HepG2 (cell line): ENCODE measurements around the gene SH2D3C. TPM values are rescaled to one million over a fixed set of nuclear protein-coding genes. Genes with fewer than 3 reads are reported as not detected.

Source experiments
- ATM ChIP-seq: fragments of 450-650 bp; IDR thresholded peaks from 2 replicates; pipeline ENCODE4 v1.7.1; 2017; ENCODE audit warnings: mild to moderate bottlenecking, borderline replicate concordance
- GABPA ChIP-seq, 2 experiments: IDR thresholded peaks; 2 replicates each; pipeline ENCODE4 v1.6.1; 2011 to 2016; ENCODE audit warnings: low read depth in 2 of 2, low read length in 1 of 2, missing biosample characterization in 1 of 2, missing genetic modification characterization in 1 of 2
- HNF1B ChIP-seq: sonication (generic); formaldehyde crosslinking; IDR thresholded peaks from 2 replicates; pipeline ENCODE4 v1.5.1; 2020; ENCODE audit warnings: mild to moderate bottlenecking, moderate library complexity, missing genetic modification reagents
- HNF4A ChIP-seq: sonication (generic); formaldehyde crosslinking; IDR thresholded peaks from 2 replicates; pipeline ENCODE4 v1.4.0; 2020; ENCODE audit warnings: missing genetic modification reagents
- HNF4G ChIP-seq, 2 experiments: sonication (generic) in 1 of 2; formaldehyde crosslinking in 1 of 2; IDR thresholded peaks; 2 replicates each; pipeline versions ENCODE4 v1.4.0 to v1.6.1; 2011 to 2020; ENCODE audit warnings: borderline replicate concordance in 2 of 2, low read depth in 2 of 2, mild to moderate bottlenecking in 2 of 2, low read length in 1 of 2, missing genetic modification reagents in 1 of 2, moderate library complexity in 1 of 2
- KDM5B ChIP-seq: sonication (generic); formaldehyde crosslinking; IDR thresholded peaks from 2 replicates; pipeline ENCODE4 v1.4.0; 2020; ENCODE audit warnings: missing genetic modification reagents, mild to moderate bottlenecking, borderline replicate concordance
- MTA3 ChIP-seq: sonication (generic); formaldehyde crosslinking; IDR thresholded peaks from 2 replicates; pipeline ENCODE4 v1.4.0; 2020; ENCODE audit warnings: missing genetic modification reagents
- SALL1 ChIP-seq: sonication (generic); formaldehyde crosslinking; IDR thresholded peaks from 2 replicates; pipeline ENCODE4 v1.8.0; 2022; ENCODE audit warnings: mild to moderate bottlenecking, missing genetic modification reagents
- SMC3 ChIP-seq: IDR thresholded peaks from 2 replicates; pipeline ENCODE4 v1.6.1; 2011; ENCODE audit warnings: low read length, improper control_type of control experiment
- TFDP1 ChIP-seq: IDR thresholded peaks from 2 replicates; pipeline ENCODE4 v1.6.1; 2016; ENCODE audit warnings: missing compliant biosample characterization, missing genetic modification reagents, borderline replicate concordance
- ZBTB7A ChIP-seq: sonication (generic); formaldehyde crosslinking; IDR thresholded peaks from 2 replicates; pipeline ENCODE4 v1.8.0; 2022; ENCODE audit warnings: mild to moderate bottlenecking, missing genetic modification reagents
- ZNF274 ChIP-seq: sonication (generic); formaldehyde crosslinking; IDR thresholded peaks from 2 replicates; pipeline ENCODE4 v1.5.1; 2020; ENCODE audit warnings: mild to moderate bottlenecking, missing genetic modification reagents
- ZNF773 ChIP-seq: sonication (generic); formaldehyde crosslinking; IDR thresholded peaks from 2 replicates; pipeline ENCODE4 v1.4.0; 2020; ENCODE audit warnings: missing genetic modification reagents, borderline replicate concordance
- polyA plus RNA-seq, 8 experiments: library from polyadenylated mRNA; depleted of rRNA in 3 of 8; stranded (reverse) in 7 of 8; unstranded in 1 of 8; fragments of >200 nt; fragmentation: Illumina TruSeq in 4 of 8; extraction: Trizol in 4 of 8; gene quantifications; 2 replicates each; pipeline versions ENCODE4 v1.2.1 to v1.2.3, GENCODE V29; 2011 to 2016; ENCODE audit warnings: low read depth in 4 of 8, missing spikeins in 1 of 8, mixed read lengths in 1 of 8; ENCODE audit not compliant: insufficient read depth in 1 of 8
- total RNA-seq, 5 experiments: library from RNA; depleted of rRNA; stranded (reverse); fragments of >200 nt; fragmentation: Illumina TruSeq; extraction: Trizol; gene quantifications; 2 replicates each; pipeline ENCODE4 v1.2.3, GENCODE V29; 2016; ENCODE audit warnings: low read depth in 1 of 5
- TF ChIP-seq, protein P1 (sequence below): sonication (generic); formaldehyde crosslinking; IDR thresholded peaks from 2 replicates; pipeline ENCODE4 v1.5.0; 2020; ENCODE audit warnings: mild to moderate bottlenecking, missing genetic modification reagents, moderate library complexity
- TF ChIP-seq, protein P2 (sequence below): sonication (generic); formaldehyde crosslinking; IDR thresholded peaks from 2 replicates; pipeline ENCODE4 v1.5.0; 2020; ENCODE audit warnings: mild to moderate bottlenecking, missing genetic modification reagents, borderline replicate concordance
- TF ChIP-seq, protein P3 (sequence below): sonication (generic); formaldehyde crosslinking; IDR thresholded peaks from 2 replicates; pipeline ENCODE4 v1.5.0; 2020; ENCODE audit warnings: mild to moderate bottlenecking, missing genetic modification reagents, borderline replicate concordance

The SH2D3C gene
- total and polyA plus RNA-seq, 2 of the 13 experiments (the other 11 are each of a cell fraction or from before 2014, with no cell fraction given), result not detected

DNA sequence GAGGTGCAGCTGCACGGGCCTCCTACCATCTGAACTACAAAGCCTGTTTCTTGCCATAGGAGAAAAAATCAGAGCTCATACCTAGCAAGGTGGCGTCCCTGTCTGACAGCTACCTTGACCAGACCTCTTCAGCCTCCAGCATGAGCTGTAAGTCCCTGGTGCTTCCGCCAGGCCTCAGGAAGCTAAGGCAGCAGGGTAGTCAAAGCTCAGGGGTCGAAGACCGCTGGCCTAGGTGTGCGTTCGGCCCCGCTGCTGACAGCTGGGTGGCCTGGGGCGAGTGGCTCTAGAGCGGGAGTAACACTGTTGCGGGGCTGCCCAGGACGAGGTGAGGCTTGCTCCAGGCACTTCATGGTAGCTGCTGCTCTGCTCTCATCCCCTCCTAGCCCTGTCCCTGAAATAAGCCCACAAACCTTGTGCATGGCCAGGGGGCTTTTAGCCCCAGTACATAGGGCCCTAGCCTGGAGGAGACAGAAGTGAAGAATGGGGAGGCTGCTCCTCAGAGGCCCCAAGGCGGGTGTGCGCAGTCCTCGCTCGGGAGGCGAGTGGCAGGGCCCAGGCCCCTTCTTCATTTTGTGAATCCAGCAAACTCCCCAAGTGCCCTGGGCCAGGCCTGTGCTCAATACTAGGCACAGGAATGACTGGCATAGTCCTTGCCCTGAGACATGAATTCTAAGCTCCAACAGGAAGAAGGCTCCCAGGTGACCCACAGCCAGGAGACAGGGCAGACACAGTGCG, 48.8 kb downstream of the SH2D3C start (continued):
- TF ChIP-seq ZNF773 (CRISPR knock-in tag), result no peak
- TF ChIP-seq HNF4A (CRISPR knock-in tag), result peak; percentile 73
- TF ChIP-seq, protein P1, sequence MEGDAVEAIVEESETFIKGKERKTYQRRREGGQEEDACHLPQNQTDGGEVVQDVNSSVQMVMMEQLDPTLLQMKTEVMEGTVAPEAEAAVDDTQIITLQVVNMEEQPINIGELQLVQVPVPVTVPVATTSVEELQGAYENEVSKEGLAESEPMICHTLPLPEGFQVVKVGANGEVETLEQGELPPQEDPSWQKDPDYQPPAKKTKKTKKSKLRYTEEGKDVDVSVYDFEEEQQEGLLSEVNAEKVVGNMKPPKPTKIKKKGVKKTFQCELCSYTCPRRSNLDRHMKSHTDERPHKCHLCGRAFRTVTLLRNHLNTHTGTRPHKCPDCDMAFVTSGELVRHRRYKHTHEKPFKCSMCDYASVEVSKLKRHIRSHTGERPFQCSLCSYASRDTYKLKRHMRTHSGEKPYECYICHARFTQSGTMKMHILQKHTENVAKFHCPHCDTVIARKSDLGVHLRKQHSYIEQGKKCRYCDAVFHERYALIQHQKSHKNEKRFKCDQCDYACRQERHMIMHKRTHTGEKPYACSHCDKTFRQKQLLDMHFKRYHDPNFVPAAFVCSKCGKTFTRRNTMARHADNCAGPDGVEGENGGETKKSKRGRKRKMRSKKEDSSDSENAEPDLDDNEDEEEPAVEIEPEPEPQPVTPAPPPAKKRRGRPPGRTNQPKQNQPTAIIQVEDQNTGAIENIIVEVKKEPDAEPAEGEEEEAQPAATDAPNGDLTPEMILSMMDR (CRISPR knock-in tag), result 0 out of 2 replicates have a peak, but pooled peaks have one; percentile 20
- no peak for TF ChIP-seq SMC3
- no peak for TF ChIP-seq MTA3 (CRISPR knock-in tag)
- no peak for TF ChIP-seq ATM
- peak; percentile 47; the same call in 1 of the 2 replicates for TF ChIP-seq ZNF274 (CRISPR knock-in tag)
- 0 out of 2 replicates have a peak, but pooled peaks have one; percentile 22 for TF ChIP-seq HNF1B
- peak; percentile 20; the same call in 1 of the 2 replicates for TF ChIP-seq KDM5B (CRISPR knock-in tag)
- 0 out of 2 replicates have a peak, but pooled peaks have one; percentile 22 for TF ChIP-seq HNF4G (IDR thresholded peaks at IDR 0.05; ENCODE audit: borderline replicate concordance, low read depth, low read length)
- TF ChIP-seq HNF4G (CRISPR knock-in tag; IDR thresholded peaks at IDR 0.05; ENCODE audit: borderline replicate concordance, low read depth), result no peak
- TF ChIP-seq SALL1, result peak; percentile 27; the same call in 1 of the 2 replicates
- TF ChIP-seq, protein P2, sequence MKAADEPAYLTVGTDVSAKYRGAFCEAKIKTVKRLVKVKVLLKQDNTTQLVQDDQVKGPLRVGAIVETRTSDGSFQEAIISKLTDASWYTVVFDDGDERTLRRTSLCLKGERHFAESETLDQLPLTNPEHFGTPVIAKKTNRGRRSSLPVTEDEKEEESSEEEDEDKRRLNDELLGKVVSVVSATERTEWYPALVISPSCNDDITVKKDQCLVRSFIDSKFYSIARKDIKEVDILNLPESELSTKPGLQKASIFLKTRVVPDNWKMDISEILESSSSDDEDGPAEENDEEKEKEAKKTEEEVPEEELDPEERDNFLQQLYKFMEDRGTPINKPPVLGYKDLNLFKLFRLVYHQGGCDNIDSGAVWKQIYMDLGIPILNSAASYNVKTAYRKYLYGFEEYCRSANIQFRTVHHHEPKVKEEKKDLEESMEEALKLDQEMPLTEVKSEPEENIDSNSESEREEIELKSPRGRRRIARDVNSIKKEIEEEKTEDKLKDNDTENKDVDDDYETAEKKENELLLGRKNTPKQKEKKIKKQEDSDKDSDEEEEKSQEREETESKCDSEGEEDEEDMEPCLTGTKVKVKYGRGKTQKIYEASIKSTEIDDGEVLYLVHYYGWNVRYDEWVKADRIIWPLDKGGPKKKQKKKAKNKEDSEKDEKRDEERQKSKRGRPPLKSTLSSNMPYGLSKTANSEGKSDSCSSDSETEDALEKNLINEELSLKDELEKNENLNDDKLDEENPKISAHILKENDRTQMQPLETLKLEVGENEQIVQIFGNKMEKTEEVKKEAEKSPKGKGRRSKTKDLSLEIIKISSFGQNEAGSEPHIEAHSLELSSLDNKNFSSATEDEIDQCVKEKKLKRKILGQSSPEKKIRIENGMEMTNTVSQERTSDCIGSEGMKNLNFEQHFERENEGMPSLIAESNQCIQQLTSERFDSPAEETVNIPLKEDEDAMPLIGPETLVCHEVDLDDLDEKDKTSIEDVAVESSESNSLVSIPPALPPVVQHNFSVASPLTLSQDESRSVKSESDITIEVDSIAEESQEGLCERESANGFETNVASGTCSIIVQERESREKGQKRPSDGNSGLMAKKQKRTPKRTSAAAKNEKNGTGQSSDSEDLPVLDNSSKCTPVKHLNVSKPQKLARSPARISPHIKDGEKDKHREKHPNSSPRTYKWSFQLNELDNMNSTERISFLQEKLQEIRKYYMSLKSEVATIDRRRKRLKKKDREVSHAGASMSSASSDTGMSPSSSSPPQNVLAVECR (CRISPR knock-in tag), result 0 out of 2 replicates have a peak, but pooled peaks have one; percentile 32
- TF ChIP-seq ZBTB7A (CRISPR knock-in tag), result peak; percentile 61; the same call in 1 of the 2 replicates
- no peak for TF ChIP-seq GABPA (IDR thresholded peaks at IDR 0.05; ENCODE audit: low read depth, low read length)
- peak; percentile 26; the same call in 1 of the 2 replicates for TF ChIP-seq GABPA (CRISPR knock-in tag; IDR thresholded peaks at IDR 0.05; ENCODE audit: low read depth)
- peak; percentile 30; the same call in 1 of the 2 replicates for TF ChIP-seq TFDP1 (CRISPR knock-in tag)
- TF ChIP-seq, protein P3, sequence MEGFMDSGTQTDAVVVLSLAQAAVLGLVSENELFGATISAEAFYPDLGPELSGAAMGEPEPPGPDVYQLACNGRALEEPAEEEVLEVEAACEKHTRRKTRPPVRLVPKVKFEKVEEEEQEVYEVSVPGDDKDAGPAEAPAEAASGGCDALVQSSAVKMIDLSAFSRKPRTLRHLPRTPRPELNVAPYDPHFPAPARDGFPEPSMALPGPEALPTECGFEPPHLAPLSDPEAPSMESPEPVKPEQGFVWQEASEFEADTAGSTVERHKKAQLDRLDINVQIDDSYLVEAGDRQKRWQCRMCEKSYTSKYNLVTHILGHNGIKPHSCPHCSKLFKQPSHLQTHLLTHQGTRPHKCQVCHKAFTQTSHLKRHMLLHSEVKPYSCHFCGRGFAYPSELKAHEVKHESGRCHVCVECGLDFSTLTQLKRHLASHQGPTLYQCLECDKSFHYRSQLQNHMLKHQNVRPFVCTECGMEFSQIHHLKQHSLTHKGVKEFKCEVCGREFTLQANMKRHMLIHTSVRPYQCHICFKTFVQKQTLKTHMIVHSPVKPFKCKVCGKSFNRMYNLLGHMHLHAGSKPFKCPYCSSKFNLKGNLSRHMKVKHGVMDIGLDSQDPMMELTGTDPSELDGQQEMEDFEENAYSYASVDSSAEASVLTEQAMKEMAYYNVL (CRISPR knock-in tag), result 0 out of 2 replicates have a peak, but pooled peaks have one; percentile 29
